B cell (primary cell): Measurements from ENCODE around the gene PIK3CD.

Experiments used
- CTCF ChIP-seq: fragments of 200-600 bp; IDR thresholded peaks from one replicate; pipeline ENCODE4 v1.8.0; 2022; ENCODE audit warnings: antibody characterized with exemption, mild to moderate bottlenecking
- EZH2 ChIP-seq: IDR thresholded peaks from 2 replicates; pipeline ENCODE4 v1.6.1; 2012; ENCODE audit warnings: borderline replicate concordance, low read depth, mild to moderate bottlenecking, moderate library complexity, low read length; ENCODE audit not compliant: insufficient read depth, poor library complexity, severe bottlenecking

GRCh38 chr1:9716404-9717192, 65.1 kb downstream of the PIK3CD start:
- TF ChIP-seq EZH2 (no peak), CTCF (no peak)
